HG03196 (cell line): ENCODE data around the gene ELL2.
"Not testable (repeated sequence)": the region's sequence is repeated elsewhere in the genome, so short reads cannot be mapped to it uniquely, and the experiment has no call there.

Source experiments
- ATAC-seq: cut with Tn5 transposase; IDR thresholded peaks from one replicate; pipeline ENCODE4 v1.9.1; 2021; ENCODE audit not compliant: unreplicated experiment

ELL2 gene

GRCh38 chr5:95862671-95863382, 98.8 kb downstream of the ELL2 start:
- ATAC-seq, result no peak

- no peak for ATAC-seq
Measured at GRCh38 chr5:95861864-95862561, 99.6 kb downstream of the ELL2 start.

- no peak for ATAC-seq
Measured at GRCh38 chr5:95861221-95861863, 100.3 kb downstream of the ELL2 start.

GRCh38 chr5:95859661-95860060, 102.0 kb downstream of the ELL2 start:
- no peak for ATAC-seq

GRCh38 chr5:95858661-95859595, 102.7 kb downstream of the ELL2 start:
- ATAC-seq, result peak; percentile 91

GRCh38 chr5:95858023-95858461, 103.6 kb downstream of the ELL2 start:
- no peak for ATAC-seq

GRCh38 chr5:95857185-95857945, 104.3 kb downstream of the ELL2 start:
- ATAC-seq, result no peak

- no peak for ATAC-seq
Measured at GRCh38 chr5:95856501-95856981, 105.1 kb downstream of the ELL2 start.

GRCh38 chr5:95853490-95853889, 108.2 kb downstream of the ELL2 start:
- no peak for ATAC-seq

- ATAC-seq, result no peak
Measured at GRCh38 chr5:95852567-95852966, 109.1 kb downstream of the ELL2 start.

GRCh38 chr5:95851141-95851540, 110.5 kb downstream of the ELL2 start:
- not testable (repeated sequence) for ATAC-seq

GRCh38 chr5:95850391-95850894, 111.2 kb downstream of the ELL2 start:
- no peak for ATAC-seq

GRCh38 chr5:95848701-95849100, 113.0 kb downstream of the ELL2 start:
- ATAC-seq, result no peak

- ATAC-seq, result no peak
Measured at GRCh38 chr5:95847261-95847592, 114.4 kb downstream of the ELL2 start.

GRCh38 chr5:95846554-95847260, 114.9 kb downstream of the ELL2 start:
- peak; percentile 46 for ATAC-seq

GRCh38 chr5:95845391-95845790, 116.3 kb downstream of the ELL2 start:
- no peak for ATAC-seq

GRCh38 chr5:95843733-95844223, 117.9 kb downstream of the ELL2 start:
- no peak for ATAC-seq

GRCh38 chr5:95842854-95843544, 118.7 kb downstream of the ELL2 start:
- ATAC-seq, result peak; percentile 86
